Activated naive CD8-positive, alpha-beta T cell treated with anti-CD3 and anti-CD28 coated beads for 36 hours (primary cell): Measurements from ENCODE around the gene USP17L20. TPM values are rescaled to one million over a fixed set of nuclear protein-coding genes. Genes with fewer than 3 reads are reported as not detected.

Experiments
- total RNA-seq, 2 experiments: library from RNA; stranded (reverse); gene quantifications; one replicate each; pipeline ENCODE4 v1.2.3, GENCODE V29; 2021

The USP17L20 gene
- total RNA-seq, 2 experiments from 2014 or later, result not detected

Other genes starting within 250 kb of the USP17L20 start
- not detected for gene FAM90A26, start 87.7 kb upstream of the USP17L20 start, total RNA-seq
- not detected for gene USP17L10, start 47.5 kb upstream of the USP17L20 start, total RNA-seq
- not detected for gene USP17L11, start 42.7 kb upstream of the USP17L20 start, total RNA-seq
- not detected for gene USP17L12, start 38.0 kb upstream of the USP17L20 start, total RNA-seq
- gene USP17L13, start 33.2 kb upstream of the USP17L20 start, total RNA-seq, result not detected
- gene USP17L15, start 23.7 kb upstream of the USP17L20 start, total RNA-seq, result not detected
- gene USP17L17, start 14.2 kb upstream of the USP17L20 start, total RNA-seq, result not detected
- not detected for gene USP17L18, start 9.5 kb upstream of the USP17L20 start, total RNA-seq
- not detected for gene USP17L19, start 4.7 kb upstream of the USP17L20 start, total RNA-seq
- not detected for gene USP17L21, start 4.7 kb downstream of the USP17L20 start, total RNA-seq
- not detected for gene USP17L22, start 9.5 kb downstream of the USP17L20 start, total RNA-seq
- gene USP17L24, start 67.0 kb downstream of the USP17L20 start, total RNA-seq, result not detected
- gene USP17L25, start 71.8 kb downstream of the USP17L20 start, total RNA-seq, result not detected
- gene USP17L26, start 76.5 kb downstream of the USP17L20 start, total RNA-seq, result not detected
- not detected for gene USP17L5, start 81.3 kb downstream of the USP17L20 start, total RNA-seq
- not detected for gene USP17L27, start 86.0 kb downstream of the USP17L20 start, total RNA-seq
- not detected for gene USP17L28, start 90.8 kb downstream of the USP17L20 start, total RNA-seq
- gene USP17L29, start 95.5 kb downstream of the USP17L20 start, total RNA-seq, result not detected
- gene USP17L30, start 105.0 kb downstream of the USP17L20 start, total RNA-seq, result not detected
- not detected for gene DEFB131A, start 186.3 kb downstream of the USP17L20 start, total RNA-seq